Bone marrow (tissue), 2 donors: Measurements from ENCODE around the gene SLC38A3.
"Not testable (repeated sequence)": the region's sequence is repeated elsewhere in the genome, so short reads cannot be mapped to it uniquely, and the experiment has no call there.

Source experiments
- DNase-seq, 2 donors: peaks; one replicate each; lab custom pipeline; 2025; lab: John Stamatoyannopoulos, UW

The SLC38A3 gene

DNA sequence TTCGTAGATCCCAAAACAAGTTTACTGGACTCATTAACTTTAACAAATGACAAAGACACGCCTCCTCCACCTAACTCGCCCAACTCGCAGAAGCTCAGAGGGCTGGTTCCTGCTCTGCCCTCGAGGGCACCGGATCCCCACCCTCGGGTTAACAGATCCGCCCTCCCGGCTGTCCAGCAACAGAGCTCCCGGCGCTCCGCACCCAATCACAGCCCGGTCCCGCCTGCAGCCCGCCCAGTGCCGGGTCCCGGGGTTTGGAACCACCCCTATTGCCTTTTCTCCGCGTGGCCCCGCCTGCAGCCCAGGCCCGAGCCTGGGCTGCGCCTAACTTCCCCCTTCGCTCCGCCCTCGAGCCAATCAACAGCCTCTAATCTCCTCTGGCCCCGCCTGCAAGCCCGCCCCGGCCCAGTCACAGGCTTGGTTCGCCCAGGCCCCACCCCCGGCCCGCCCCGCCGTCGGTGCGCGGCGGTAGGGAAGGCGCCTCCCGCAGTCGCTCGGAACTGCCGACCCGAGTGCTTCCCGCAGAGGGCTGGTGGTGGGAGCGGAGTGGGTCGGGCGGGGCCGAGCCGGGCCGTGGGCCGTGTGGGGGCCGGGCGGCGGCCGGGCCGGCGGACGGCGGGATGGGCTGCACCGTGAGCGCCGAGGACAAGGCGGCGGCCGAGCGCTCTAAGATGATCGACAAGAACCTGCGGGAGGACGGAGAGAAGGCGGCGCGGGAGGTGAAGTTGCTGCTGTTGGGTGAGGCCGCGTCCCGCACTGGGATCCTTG lies 30.8 kb downstream of the SLC38A3 start, which contains the start of gene GNAI2:
GNAI2 (plus strand) TSS at position 489 of the 768 bp plus-strand sequence; CDS start at position 621, 132 bp downstream.
- peak; percentile 98 to 100 for DNase-seq

DNA sequence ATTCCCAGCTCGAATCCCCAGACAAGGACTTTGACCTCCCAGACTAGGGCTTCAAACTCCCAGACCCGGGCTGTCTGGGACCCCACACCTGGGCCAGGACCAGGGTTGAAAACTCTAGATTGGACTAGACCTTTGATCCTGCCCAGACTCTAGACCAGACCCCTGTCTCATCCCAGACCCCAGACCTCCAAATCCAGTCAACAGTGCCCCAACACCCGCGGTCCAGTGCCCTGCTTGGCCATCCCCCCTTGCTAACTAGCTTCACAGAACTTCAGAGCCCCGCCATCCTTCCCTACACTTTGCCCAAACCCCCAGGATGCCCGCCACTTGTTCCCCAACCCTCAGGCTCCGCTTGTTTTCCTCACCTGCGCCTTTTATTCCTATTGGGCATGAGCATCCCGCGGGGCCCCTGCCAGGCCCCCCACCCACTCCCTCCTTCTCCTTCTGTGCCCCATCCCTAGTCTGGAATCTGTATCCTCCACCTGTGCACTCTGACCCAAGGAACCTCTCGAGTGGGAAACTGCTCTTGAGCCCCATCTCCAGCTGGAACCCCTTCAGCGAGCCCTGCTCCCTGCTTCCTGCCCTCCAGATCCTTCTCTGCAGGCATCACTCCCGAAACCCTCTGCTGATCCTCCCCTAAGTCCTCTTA lies 31.5 kb downstream of the SLC38A3 start:
- DNase-seq: no peak

DNA sequence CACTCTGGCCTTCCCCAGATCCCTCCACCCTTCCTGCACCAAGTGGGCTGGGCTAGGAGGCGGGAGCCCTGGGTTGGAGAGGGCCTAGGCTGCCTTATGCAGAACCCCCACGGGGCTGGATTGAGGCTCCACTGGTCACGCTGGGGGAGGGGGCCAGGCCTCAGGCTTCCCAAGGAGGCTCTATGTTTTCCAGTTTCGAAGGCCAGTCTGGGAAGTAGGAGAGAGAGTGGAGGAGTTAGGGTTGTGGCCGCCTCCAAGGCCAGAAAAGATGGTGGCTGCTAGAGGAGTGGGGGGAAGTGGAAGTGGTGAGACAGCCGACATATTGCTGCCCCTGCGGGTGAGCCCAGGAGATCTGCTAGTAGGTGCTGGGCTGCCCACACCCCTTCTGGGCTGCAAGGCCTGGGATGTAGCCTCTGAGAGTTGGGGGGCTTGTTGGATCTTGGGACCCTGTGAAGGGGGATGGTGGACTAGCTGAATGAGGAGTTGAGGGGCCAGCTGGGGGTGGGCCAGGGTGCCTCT lies 32.1 kb downstream of the SLC38A3 start:
- DNase-seq: peak in 1 of 2 donors; percentile 31

DNA sequence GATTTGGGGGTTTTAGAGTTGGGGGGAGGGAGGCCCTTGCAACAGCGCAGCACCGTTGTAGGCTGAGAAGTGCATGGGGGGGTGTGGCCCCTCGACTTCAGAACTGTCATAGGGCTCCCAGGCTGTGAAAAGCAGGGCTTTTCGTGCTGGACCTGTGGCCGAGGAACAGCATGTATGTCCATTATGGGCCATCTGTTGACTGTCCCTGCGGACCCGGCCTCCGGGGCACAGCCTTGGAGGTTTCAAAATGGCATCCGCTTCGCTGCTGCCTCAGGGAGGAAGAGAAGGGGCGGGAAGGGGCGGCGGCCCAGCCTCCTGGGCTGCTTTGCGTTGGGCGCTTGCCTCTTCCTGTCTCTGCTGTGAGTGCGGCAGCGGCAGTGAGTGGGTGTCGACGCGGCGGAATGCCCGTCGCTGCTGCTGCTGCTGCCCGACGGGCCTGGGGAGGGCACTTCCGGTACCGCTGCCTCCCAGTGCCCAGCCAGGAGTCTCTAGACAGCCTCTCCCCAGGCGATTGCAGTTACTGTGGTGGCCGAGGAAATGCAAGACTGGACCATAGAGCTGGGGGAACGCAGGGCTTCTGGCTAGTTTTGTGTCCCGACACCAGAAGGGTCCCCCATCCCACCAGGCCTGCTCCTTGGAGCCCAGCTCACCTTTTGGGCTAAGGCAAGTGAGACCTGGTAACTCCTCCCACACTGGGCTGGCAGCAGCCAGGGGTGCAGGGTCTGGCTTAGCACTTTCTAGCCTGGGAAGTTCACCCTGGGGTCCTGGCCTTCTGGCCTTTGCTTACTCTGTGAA lies 32.9 kb downstream of the SLC38A3 start:
- peak; percentile 48 to 71 for DNase-seq

DNA sequence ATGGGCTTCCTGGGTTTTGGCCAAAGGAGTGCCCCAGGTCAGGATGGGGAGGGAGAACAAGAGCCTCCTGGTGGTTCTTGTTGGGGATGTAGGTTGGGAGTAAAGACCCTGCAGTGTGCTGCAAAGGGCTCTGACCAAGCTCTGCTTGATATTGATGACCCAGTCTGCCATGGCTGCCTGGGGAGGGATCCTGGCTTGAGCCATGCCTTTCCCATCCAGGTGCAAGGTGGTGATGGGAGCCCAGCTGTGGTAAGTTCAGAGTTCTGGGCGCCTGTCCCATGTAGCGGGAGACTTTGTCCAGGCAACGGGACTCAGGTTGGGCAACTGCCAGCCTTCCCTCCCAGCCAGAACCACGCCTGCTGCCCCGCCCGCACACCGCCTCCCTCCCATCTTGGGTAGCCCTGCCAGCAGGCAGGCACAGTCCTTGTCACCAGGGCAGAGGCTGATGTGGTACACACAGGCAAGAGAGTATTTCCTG lies 33.5 kb downstream of the SLC38A3 start:
- DNase-seq: peak in 1 of 2 donors; percentile 14

DNA sequence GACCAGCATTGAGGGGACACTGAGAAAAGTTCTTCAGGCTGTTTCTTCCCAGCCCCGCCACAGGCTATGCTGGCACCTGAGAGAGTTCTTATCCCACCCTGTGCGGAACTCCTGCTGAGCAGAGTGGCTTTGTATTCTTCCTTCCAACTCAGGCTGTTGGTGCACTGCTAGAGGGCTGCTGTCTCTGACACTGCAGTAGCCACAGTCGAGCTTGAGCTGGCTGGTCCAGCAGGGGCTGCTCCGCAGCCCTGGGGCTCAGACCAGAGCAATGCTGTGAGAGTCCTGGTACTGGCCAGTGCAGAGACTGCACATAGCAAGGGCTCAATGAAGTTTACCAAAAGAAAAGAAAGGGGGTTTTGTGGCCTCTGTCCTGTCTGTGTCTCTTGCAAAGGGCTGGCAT lies 34.6 kb downstream of the SLC38A3 start:
- no peak for DNase-seq

DNA sequence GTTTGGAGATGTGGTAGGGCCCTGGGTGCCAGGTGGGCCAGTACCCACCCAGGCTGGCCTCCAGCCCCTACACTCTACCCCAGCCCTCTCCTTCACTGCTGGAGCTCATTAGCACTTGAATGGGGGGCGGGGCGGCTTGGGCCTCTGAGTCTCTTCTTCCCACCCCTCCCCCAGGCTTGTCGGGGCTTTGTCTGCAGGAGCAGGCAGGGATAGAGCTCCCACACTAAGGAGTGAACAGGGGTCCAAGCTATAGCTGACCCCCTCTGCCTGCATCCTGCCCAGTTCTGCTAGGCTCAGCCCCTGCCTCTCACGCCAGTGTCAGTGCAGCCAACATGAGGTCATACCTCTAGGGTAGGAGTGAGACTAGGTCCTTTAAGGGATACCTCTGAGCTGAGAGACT lies 36.1 kb downstream of the SLC38A3 start:
- no peak for DNase-seq

DNA sequence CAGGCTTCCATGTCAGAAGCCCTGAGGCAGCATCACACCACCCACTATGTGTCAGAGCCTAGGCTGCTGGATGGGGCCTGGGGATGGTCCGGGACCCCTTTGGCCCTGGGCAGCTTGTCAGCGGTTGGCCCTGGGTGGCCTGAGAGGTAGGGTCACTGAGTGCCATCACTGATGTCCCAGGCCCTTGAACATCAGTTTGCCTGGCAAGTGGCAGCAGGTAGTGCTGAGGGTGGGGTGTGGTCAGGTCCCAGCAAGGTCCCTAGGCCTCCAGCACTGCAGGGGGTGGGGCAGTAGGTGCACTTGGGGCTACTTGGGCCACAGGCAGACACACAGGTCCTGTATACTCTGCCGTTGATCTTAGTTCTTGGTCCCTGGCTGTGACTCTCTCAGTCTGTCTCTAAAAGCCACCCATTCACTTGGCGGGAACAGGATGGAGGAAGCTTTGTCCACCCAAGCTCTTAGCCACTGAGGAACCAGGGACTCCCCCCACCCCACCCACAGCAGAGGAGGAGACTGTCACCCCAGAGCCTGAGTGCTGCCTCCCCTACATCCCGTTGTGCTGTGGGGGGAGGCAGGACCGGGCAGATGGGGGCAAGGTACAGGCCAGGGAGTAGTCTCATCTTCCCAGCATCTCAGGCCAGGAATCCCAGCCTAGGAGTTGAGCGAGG lies 36.8 kb downstream of the SLC38A3 start:
- no peak for DNase-seq

DNA sequence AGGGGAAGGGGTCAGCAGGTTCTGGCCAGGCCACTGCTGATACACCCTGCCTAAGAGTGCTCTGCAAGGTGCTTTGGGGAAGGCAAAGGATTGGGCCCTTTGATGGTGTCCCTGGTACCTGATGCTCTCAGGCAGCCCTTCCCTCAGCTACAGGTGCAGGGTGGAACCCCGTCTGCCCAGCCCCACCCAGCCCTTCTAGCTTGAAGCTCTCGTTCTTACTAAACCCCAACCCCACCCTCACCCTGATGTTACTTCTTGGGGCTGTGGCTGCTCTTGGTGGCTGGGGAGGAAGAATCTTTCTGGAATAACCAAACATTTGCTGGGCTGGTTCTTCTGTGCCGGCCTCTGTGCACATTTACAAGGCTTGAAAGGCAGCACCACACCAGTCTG lies 37.3 kb downstream of the SLC38A3 start:
- DNase-seq: no peak

DNA sequence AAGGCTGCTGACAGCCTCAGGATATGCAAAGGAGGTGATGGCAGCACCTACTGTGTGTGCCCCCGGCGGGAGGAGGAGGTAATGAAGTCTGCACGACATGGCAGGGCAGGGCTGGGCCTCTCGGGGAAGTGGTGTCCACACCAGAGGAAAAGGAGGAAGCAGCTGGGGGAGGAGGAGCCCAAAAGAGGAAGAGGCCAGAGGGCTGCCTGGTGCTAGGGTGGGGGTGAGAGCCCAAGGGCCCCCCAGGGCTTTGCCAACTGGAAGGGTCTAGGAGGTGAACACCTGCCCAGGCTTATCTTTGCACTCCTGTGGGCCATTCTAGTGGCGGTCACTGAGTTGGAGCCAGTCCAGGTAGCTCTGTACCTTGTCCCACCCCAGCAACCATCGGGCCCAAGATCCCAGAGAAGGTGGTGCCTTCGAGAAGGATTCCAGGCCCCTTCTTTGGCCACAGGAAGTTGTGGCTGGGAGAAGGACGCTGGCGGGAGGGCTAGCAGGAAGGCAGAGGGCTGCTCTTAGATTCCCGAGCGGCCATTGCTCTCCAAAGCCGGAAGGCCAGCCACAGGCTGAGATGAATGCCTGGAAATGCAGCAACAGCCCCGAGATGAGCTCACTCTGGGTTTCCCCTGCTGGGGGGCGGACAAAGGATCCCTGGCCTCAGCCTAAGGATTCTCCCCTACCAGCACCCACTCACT lies 37.9 kb downstream of the SLC38A3 start:
- peak; percentile 78 to 98 for DNase-seq

DNA sequence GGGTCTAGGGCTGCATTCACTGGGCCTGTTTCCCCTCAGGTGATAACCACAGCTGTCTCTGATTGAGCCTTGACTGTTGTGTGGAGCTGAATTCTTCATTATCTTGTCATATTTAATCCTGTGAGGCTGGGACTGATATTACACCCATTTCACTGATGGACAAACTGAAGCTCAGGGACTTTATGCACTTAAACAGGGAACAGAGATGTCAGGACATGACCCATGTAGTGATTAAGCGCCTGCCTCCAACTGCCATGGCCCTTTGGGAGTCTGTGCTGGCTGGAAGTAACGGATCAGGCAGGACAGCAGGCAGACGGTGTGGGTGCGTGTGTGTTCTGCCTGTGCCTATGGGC lies 38.4 kb downstream of the SLC38A3 start:
- DNase-seq: no peak

DNA sequence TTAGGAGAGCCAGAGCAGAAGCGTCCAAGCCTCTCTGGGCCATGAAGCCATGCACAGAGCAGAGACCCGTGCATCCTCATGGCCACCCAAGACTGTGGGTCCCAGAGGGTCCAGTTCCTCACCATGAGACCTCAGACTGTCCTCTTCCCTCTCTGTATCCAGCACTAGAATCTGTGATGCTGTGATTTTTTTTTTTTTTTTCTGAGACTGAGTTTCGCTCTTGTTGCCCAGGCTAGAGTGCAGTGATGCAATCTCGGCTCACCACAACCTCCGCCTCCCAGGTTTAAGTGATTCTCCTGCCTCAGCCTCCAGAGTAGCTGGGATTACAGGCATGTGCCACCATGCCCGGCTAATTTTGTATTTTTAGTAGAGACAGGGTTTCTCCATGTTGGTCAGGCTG lies 39.7 kb downstream of the SLC38A3 start:
- DNase-seq: not testable (repeated sequence)

DNA sequence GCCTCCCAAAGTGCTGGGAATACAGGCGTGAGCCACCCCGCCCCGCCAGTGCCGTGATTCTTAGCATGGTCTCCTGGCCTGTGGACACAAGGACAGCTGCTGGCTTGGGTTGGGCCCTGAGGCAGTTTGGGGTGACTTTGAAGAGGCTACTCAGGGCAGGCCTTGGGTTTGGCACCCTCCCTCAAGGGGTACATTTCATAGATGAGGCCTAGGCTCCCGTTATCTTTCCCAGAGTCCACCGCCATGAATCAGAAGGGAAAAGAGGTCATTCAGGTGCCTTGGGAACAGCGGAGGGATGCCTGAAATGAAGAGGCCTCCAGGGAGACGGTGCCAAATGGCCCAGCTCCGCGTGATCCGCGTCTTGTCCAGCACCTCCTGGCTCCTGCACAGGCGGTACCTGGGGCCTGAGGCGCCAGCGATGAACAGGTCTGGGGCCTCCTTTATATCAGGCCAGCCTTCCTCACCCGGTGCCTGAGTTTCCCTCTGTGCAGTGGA lies 40.2 kb downstream of the SLC38A3 start:
- DNase-seq: no peak

DNA sequence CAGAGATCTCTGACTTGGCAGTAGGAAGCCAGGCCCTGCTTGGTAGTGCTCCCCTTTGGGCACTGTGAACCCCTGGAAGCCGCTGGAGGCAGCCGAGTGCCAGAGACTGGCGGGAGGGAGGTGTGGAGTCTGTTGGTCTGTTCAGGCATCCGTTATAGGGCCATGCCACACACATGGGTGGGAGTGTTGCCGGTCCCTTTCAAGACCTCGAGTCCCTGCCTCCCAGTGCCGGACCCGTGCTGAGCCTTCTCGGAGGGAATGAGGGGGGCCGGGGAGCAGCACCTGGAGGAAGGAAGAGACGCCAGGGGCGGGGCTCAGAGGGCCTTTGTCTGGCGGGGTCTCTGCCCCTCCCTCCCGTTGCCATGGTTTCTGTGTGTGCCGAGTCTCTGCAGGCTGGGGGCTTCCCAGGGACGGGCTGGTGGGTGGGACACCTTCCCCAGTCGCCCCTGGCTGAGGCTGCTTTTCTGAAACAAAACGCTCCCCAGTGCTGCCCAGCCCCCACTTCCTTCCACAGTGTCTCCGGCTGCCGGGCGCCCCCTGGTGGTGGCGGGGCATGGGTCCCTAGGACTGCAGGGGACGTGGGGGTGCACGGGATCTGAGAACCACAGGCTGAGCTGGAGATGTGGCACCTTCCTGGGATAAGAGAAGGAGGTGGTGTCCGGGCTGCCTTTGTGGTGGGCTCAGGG lies 40.9 kb downstream of the SLC38A3 start:
- peak; percentile 87 to 88 for DNase-seq

DNA sequence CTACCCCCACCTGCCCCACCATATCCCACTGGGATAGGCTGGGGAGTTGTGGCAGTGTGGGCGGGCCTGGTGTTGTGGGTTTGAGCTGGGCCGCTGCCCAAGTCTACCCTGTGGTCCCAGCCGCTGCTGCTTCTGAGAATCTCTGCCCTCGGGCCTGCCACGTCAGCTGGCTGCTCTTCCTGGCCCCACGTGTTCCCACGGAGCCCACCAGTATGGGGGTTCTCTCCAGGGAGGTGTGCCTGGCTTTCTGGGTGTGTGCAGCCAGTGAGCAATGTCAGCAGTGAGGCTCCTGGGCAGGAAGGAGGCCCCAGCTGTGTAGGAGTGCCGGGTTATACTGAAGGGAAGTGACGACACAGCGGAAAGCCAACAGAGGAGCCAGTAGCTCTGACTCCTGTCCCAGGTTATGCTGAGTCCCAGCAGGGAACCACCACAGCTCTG lies 41.5 kb downstream of the SLC38A3 start:
- peak; percentile 74 to 84 for DNase-seq

DNA sequence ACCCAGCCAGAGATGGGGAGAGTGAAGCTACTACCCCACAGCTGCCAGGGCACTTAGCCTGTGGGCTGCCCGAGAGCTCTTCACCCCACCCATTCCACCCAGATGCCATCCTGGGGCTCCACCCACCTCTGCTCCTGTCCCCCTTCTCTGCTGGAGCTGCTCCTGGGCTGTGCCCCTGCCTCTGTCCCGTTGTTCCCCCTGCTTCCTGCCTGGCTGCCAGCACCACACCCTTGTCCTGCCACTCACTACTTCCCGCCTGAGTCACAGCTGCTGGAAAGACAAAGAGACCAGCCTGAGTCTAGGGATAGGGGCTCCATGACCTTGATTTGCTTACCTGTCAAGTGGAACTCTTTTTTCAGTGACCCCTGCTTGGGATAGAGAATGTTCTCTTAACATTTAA lies 43.3 kb downstream of the SLC38A3 start:
- DNase-seq: no peak

DNA sequence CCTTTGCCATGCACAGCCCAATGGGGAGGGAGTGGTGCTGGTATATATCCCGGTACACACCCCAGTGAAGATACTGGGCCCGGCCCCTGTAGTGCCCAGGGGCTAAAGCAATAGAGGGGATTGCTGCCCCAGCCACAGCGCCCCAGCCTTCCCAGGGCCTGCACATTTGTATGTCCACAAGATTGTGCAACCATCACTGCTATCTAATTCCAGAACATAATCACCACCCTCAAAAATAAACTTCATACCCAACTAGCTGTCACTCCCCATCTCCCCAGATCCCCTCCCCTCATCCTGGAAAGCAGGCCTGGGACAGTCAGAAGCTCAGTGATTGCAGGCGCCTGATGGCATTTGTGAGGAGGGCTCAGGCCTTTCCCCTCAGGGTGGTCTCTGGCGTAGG lies 44.4 kb downstream of the SLC38A3 start:
- no peak for DNase-seq

DNA sequence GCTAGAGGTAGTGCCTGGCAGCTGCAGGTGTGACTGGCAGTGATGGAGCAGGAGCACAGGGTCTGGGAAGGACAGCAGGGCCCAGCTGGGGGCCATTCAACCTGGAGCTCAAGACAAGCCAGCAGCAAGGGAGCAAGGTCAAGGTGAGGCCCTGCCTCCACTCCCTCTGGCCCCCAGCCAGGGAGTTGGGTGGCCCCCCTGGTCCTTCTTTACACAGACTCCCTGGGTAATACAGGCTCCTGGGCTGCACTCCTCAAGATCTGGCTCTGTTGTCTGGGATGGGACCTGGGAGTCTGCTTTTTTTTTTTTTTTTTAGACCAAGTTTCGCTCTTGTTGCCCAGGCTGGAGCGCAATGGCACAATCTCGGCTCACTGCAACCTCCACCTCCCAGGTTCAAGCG lies 45.4 kb downstream of the SLC38A3 start:
- no peak for DNase-seq

DNA sequence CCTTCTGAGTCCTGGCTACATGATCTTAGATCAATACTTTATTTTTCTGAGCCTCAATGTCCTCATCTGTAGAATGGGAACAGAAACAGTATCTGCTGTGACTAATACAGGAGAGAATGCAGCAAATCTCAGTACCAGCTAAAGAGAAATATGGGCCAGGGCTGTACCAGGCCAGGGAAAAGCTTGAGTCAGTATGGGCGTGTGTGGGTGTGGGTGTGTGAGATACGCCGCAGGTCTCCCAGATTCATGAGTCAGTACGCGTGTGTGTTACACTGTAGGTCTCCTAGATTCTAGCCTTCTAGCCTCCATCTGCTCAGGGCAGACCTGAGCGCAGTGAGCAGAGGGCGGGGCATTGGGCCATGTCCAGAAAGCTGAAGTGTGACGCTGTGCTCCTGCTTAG lies 46.1 kb downstream of the SLC38A3 start:
- DNase-seq: no peak

DNA sequence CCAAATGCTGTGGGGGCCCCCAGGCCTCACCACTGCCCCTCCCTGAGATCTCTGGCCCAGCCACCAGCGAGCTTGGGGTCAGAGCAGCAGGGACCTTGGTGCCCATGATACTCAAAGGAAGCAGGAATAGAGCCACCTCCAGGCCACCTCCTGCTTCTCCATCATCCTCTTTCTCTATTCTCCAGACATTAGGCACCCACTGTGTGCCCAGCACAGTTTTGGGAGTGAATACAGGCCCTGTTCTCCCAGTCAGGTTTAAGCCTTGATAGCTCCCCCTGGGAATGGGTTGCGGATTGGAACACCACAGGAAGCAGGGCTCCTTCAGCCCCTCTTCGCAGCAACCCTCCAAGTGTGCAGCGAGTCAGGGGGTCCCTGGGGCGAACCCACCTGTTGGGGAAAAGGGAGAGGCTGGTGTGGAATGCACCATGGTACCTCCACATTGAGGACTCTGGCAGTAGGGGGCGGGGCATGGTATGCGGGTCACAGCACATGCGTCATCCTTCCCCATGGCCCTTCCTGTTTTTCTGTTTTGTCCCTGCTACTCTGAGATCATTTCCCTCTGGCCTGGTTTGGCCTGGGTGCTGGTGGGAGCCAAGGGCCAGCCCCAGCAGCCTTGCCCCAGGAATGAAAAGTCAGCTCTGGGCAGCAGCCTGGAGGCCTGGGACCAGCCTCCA lies 49.6 kb downstream of the SLC38A3 start:
- DNase-seq: peak in 1 of 2 donors; percentile 52
